HG02798 (cell line): ENCODE data around the gene CDHR2.
A peak's percentile ranks its signal among the peaks of the same experiment; 100 is the strongest.

Source experiments
- ATAC-seq: cut with Tn5 transposase; IDR thresholded peaks from one replicate; pipeline ENCODE4 v1.9.1; 2021; ENCODE audit warnings: mild to moderate bottlenecking; ENCODE audit not compliant: unreplicated experiment, poor library complexity

CDHR2 gene

GRCh38 chr5:176529116-176529740 lies 19.9 kb upstream of the CDHR2 start:
- ATAC-seq, result no peak

DNA sequence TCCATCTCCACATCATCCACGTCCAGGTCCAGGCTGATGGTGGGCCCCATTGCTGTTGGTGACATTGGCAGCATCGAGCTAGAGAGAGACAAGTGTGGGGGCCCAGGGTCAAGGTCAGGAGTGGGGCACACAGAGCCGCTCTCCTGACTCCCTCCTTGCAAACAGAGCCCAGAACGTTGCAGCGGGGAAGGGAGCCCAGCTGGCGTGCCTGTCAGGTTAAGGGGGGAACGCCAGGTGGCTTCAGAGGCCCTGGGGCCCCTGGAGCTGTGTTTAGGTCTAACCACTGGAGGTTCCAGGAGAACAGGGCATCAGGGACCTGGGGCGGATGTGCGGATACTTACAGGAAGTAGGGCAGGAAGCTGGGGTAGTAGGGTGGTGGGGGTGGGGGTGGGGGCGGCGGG lies 19.4 kb upstream of the CDHR2 start:
- ATAC-seq, result no peak

- no peak for ATAC-seq
Observed at GRCh38 chr5:176530393-176530982, 18.7 kb upstream of the CDHR2 start.

DNA sequence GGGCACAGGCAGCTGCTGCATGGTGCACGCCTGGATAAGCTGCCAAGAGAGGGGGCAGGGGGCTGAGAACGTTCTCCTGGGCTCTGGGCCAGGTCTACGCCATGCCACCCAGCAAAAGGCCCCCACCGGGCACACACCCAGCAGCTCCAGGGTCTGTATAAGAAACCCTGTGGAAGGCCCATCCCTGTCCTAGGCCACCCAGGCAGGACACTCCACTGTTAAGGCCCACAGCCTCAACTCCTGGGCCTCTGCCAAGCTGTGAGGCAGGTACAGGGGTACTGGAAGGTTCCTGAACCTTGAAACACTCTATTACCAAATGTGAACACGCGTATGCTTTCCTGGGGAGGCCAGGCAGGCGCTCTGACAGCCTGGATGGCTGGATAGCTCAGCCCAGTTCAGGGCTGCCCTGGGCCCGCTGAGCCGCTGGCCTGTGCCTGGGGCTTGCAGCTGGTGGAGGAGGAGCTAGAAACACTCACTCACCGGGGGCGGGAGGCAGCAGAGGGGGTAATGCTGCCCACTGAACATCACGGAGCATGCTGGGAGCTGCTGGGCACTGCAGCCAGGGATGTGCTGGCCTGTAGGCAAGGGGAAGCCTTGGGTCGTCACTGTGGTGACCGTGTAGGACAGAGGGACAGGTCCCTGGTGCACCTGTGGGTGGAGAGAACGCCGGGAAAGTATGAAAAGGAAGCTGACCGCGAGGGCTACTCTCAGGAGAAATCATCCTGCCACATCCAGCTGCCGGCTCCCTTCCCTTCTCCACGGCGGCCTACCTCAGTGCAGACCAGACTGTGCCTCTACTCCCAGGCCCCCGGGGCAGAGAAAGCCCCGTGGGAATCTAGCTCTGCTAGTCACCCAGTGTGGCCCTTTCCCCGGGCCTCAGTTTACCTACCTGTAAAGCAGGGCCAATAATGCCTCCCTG lies 17.9 kb upstream of the CDHR2 start:
- no peak for ATAC-seq

DNA sequence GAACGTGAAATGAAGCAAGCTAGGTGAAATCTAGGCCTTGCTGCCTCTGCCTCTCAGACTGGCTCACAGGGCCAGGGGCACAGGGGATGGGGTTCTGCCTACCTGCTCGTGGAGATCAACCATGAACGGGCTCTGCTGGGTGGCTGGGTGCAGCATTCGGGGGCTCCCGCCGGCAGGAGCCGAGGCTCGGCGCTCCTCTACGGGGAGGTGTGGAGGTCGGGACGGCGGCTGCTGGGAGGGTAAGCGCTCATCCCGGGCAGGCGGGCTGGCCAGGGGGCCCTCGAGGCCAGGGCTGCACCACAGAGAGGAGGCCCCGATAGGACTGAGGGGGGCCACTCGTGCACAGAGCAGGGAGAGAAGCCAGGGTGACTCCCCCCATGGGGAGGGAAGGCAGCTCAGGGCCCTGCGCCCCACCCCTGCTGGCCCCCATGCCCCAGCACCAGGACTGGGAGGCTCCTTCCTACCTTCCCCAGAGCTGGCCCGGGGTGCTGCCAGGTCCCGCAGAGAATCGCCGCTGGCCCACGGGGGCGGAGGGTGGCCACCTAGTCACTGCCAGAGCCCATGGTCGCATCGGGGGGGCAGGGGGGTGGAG lies 17.1 kb upstream of the CDHR2 start:
- no peak for ATAC-seq

GRCh38 chr5:176532795-176533194 lies 16.3 kb upstream of the CDHR2 start:
- no peak for ATAC-seq

GRCh38 chr5:176533390-176533789 lies 15.8 kb upstream of the CDHR2 start:
- ATAC-seq, result no peak

DNA sequence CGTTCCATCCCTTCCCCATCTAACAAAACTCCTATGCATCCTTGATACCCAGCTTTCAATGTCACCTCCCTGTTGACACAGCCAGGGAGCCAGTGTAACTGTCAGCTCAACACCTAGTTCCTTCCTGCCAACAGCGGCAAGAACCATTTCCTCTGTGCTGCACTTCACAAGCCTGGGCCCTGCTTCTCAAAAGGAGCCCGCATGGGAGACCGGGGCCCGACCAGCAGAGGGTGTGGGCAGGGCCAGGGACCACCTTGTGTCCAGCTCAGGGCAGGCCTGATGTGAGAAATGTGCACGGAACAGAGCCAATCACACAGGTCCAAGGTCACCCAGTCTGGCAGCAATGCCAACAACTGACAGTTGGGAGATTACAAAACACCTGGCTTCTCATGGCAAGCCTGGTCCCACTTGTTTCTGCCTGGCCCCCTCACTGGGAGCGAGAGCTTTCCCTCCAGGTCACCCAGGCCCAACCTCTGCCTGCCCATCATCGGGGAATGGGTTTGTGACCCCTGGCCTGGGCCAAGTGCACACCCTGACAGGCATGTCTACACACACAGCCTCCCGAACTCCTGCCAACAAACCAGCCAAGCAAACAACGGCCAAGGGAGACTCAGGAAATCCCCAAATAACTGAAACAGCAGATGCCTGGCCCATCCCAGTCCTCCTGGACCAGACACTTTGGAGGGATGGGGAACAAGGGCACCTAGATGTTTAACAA lies 15.1 kb upstream of the CDHR2 start:
- ATAC-seq, result no peak

DNA sequence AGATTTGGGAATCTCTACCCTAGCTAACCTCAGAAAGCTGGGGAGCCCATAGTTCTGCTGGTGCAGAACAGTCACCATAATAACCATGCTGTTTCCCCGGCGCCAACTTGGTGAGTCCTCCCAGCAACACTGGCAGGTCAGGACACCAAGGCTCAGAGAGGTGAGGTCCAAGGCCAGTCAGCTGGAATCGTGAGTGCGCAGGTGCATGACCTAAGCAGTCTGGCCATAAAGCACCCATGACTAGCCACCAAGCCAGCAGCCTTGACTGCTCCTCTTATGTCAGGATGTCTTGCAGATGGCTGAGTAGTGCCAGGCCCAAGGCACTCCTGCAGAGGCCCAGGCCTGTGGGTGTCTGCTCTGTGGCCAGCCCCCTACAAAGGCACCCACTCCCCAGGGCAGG lies 14.5 kb upstream of the CDHR2 start:
- ATAC-seq, result no peak

- no peak for ATAC-seq
Observed at GRCh38 chr5:176535101-176535663, 14.0 kb upstream of the CDHR2 start.

GRCh38 chr5:176535664-176536131 lies 13.4 kb upstream of the CDHR2 start:
- no peak for ATAC-seq

DNA sequence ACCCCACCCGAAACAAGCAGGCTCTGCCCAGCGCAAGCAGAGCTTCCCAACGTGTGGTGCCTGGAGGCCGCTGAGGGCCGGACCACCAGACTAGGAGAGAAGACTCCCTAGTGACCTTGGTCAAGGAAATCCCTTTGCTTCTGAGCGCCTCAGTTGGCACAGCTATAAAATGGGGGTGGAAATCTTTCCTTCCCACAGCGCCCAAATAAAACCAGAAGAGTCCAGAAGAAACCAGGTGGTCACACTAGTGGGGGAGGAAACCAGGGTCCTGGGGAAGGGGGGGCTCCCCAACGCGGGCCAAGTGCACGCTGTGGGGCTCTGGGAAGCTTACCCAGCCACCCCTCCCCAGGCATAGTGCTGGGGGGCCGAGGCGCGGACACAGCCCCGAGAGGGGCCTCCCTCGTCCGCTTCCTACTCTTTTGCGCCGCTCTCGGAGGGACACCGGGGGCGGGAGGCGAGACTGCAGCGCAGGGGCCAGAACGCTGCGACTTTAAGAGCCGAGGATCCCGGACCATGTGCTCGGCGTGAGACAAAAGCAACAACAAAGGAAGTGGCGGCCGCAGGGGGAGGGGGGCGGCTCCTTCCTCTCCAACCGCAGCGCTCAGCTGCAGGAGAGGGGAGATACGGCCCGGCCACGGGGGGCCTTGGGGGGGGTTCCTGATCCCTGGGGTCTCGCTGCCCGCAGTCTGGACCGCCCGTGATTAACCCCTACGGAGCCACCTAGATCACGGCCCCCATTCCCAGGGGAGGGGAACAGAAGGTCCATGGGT lies 12.8 kb upstream of the CDHR2 start:
- peak; percentile 14 for ATAC-seq

GRCh38 chr5:176536902-176537553 lies 12.1 kb upstream of the CDHR2 start, which contains the start of gene RNF44:
RNF44 (minus strand) TSS chr5:176537402; CDS start chr5:176532472, 4,930 bp downstream.
- ATAC-seq, result peak; percentile 69

DNA sequence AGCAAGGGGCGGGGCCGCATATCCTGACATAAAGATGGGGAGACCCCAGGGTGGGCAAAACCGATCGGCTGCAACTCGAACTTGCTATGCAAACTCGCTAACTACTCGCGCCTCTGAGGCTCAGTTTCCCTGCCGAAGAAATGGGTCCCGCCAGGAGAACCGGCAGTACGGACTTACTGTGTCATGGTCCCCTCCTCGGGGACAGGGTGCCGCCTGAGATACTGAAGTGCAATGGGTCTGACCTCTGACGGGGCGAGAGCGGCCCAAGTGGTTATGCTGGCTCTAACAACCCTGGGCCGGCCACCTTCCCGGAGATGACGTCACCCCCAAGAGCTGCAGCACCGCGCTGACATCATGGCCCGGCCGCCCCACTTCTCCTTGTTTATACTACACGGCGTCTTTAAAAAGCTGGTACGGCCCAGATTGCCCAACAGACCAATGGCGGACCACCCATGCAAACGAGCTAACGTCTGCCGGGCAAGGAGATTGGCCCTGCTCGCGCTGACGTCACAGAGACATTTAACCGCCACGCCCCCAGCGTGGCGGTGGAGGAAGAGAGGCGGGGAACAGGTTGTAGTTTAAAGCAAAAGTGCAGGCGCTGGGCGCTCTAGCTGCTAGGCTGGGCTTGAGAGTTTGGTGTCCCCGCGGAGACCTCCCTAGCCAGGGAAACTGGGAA lies 11.4 kb upstream of the CDHR2 start:
- ATAC-seq, result peak; percentile 73

- ATAC-seq, result no peak
Observed at GRCh38 chr5:176538230-176538988, 10.7 kb upstream of the CDHR2 start.

DNA sequence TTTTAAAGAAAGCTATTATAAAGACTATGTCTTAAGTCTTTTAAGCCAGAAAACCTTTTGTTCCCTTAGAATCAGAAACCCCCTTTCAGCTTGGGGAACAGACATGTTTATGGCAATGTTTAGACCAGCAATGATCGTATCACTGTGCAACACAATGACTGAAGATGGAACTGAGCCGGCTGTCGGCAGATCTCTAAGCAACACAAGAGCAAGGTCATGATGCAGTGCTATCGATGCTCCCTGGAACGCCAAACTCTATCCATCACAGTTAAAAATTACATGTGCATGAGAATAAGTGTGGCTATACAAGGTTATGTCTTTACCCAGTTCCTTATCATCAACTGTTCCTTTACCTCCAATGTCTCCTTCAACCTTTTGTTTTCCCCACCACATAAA lies 10.2 kb upstream of the CDHR2 start:
- ATAC-seq, result no peak

DNA sequence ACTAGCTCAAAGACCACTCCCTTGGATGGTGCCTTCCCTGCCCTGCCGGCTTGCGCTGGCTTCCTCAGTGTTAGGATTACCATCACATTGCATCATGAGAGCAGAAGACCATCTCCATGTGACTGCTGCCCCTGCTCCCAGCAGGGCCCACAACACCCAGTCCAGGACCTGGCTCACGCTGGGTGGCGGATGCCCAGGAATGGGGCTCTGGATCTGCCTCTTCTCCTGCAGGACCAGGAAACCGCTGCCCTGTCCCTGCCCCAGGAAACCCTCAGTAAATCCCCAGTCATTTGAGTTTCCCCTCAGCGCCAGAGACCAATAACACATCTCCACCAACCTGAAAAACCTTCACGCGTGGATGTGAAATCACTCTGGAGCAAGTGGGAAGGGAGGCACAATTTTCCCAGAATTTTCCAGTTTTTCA lies 8.7 kb upstream of the CDHR2 start:
- ATAC-seq, result no peak
